H9 (cell line): Measurements from ENCODE around the gene FRY. TPM values are rescaled to one million over a fixed set of nuclear protein-coding genes. Genes with fewer than 3 reads are reported as not detected.

Experiments used
- DNase-seq: peaks from one replicate; pipeline ENCODE4 v3.0.0-alpha.2; 2017
- H2AFZ ChIP-seq: one replicate; pipeline ENCODE4 v1.6.1; 2013; ENCODE audit warnings: mild to moderate bottlenecking, low read length, control low read depth, moderate library complexity
- H2AK5ac ChIP-seq: 2 replicates; pipeline ENCODE4 v1.6.1; 2013; ENCODE audit warnings: low read length, control low read depth, mixed read lengths; ENCODE audit not compliant: insufficient read length
- H2BK120ac ChIP-seq: one replicate; pipeline ENCODE4 v1.6.1; 2013; ENCODE audit warnings: low read depth, mild to moderate bottlenecking, low read length, control low read depth, inconsistent platforms; ENCODE audit not compliant: poor library complexity, severe bottlenecking
- H2BK12ac ChIP-seq: 2 replicates; pipeline ENCODE4 v1.6.1; 2013; ENCODE audit warnings: low read length, control low read depth, mixed read lengths, low read depth; ENCODE audit not compliant: insufficient read length
- H2BK15ac ChIP-seq: 2 replicates; pipeline ENCODE4 v1.6.1; 2013; ENCODE audit warnings: low read depth, low read length, control low read depth
- H2BK20ac ChIP-seq: one replicate; pipeline ENCODE4 v1.6.1; 2013; ENCODE audit warnings: low read depth, mild to moderate bottlenecking, low read length, control low read depth, inconsistent platforms; ENCODE audit not compliant: poor library complexity, severe bottlenecking
- H2BK5ac ChIP-seq: 2 replicates; pipeline ENCODE4 v1.6.1; 2013; ENCODE audit warnings: low read length, control low read depth, mixed read lengths; ENCODE audit not compliant: insufficient read length
- H3K14ac ChIP-seq: 2 replicates; pipeline ENCODE4 v1.6.1; 2013; ENCODE audit warnings: low read length, control low read depth; ENCODE audit not compliant: insufficient read depth
- H3K18ac ChIP-seq: 2 replicates; pipeline ENCODE4 v1.6.1; 2013; ENCODE audit warnings: low read depth, mild to moderate bottlenecking, mixed read lengths, low read length, control low read depth; ENCODE audit not compliant: insufficient read length
- H3K23ac ChIP-seq: 2 replicates; pipeline ENCODE4 v1.6.1; 2013; ENCODE audit warnings: low read length, control low read depth, mixed read lengths, low read depth; ENCODE audit not compliant: insufficient read length
- H3K23me2 ChIP-seq: 2 replicates; pipeline ENCODE4 v1.6.1; 2013; ENCODE audit warnings: low read depth, mild to moderate bottlenecking, mixed read lengths, low read length, control low read depth; ENCODE audit not compliant: insufficient read length, poor library complexity, severe bottlenecking
- H3K27ac ChIP-seq: 2 replicates; pipeline ENCODE4 v1.5.1; 2013; ENCODE audit warnings: low read length, control low read depth, mixed read lengths, low read depth; ENCODE audit not compliant: insufficient read length
- H3K27me3 ChIP-seq: 2 replicates; pipeline ENCODE4 v1.6.1; 2013; ENCODE audit warnings: low read length, control low read depth, inconsistent platforms; ENCODE audit not compliant: insufficient read depth
- H3K4ac ChIP-seq: 2 replicates; pipeline ENCODE4 v1.6.1; 2013; ENCODE audit warnings: low read depth, mild to moderate bottlenecking, control low read depth, inconsistent platforms, low read length, moderate library complexity
- H3K4me1 ChIP-seq: 2 replicates; pipeline ENCODE4 v1.6.1; 2013; ENCODE audit warnings: low read length, control low read depth, inconsistent platforms; ENCODE audit not compliant: insufficient read depth
- H3K4me2 ChIP-seq: 2 replicates; pipeline ENCODE4 v1.6.1; 2013; ENCODE audit warnings: low read length, control low read depth, mixed read lengths; ENCODE audit not compliant: insufficient read length, insufficient read depth
- H3K56ac ChIP-seq: 2 replicates; pipeline ENCODE4 v1.6.1; 2013; ENCODE audit warnings: low read depth, mild to moderate bottlenecking, mixed read lengths, low read length, control low read depth; ENCODE audit not compliant: insufficient read length
- H3K79me1 ChIP-seq: 2 replicates; pipeline ENCODE4 v1.6.1; 2013; ENCODE audit warnings: low read depth, mild to moderate bottlenecking, moderate library complexity, low read length, control low read depth, inconsistent platforms; ENCODE audit not compliant: insufficient read depth, poor library complexity, severe bottlenecking
- H3K79me2 ChIP-seq: 2 replicates; pipeline ENCODE4 v1.6.1; 2013; ENCODE audit warnings: low read length, control low read depth, inconsistent platforms; ENCODE audit not compliant: insufficient read depth
- H3K9ac ChIP-seq: 2 replicates; pipeline ENCODE4 v1.6.1; 2013; ENCODE audit warnings: low read length, control low read depth, mixed read lengths; ENCODE audit not compliant: insufficient read length; ENCODE audit errors: extremely low read depth
- H3K9me3 ChIP-seq: one replicate; pipeline ENCODE4 v1.6.1; 2013; ENCODE audit warnings: low read depth, low read length, inconsistent platforms; ENCODE audit not compliant: control insufficient read depth
- H3T11ph ChIP-seq: one replicate; pipeline ENCODE4 v1.6.1; 2013; ENCODE audit warnings: mild to moderate bottlenecking, low read length, control low read depth, inconsistent platforms
- H4K20me1 ChIP-seq: one replicate; pipeline ENCODE4 v1.6.1; 2013; ENCODE audit not compliant: control insufficient read depth, insufficient read length, insufficient read depth
- H4K5ac ChIP-seq: 2 replicates; pipeline ENCODE4 v1.6.1; 2013; ENCODE audit warnings: low read depth, mild to moderate bottlenecking, mixed read lengths, low read length, control low read depth; ENCODE audit not compliant: insufficient read length
- H4K8ac ChIP-seq: replicated peaks from 2 replicates; pipeline ENCODE4 v1.6.1; 2013; ENCODE audit warnings: low read length, control low read depth, mixed read lengths, low read depth; ENCODE audit not compliant: insufficient read length
- H4K91ac ChIP-seq: 2 replicates; pipeline ENCODE4 v1.6.1; 2013; ENCODE audit warnings: low read depth, mild to moderate bottlenecking, moderate library complexity, mixed read lengths, low read length, control low read depth; ENCODE audit not compliant: insufficient read length
- H3K27ac Mint-ChIP-seq, 3 experiments: 2 replicates in 2 of 3; 3 replicates in 1 of 3; pipeline ENCODE4 v1.8.0; 2020 to 2021; ENCODE audit warnings: mixed read lengths in 3 of 3, mild to moderate bottlenecking in 1 of 3, moderate library complexity in 1 of 3
- H3K27me3 Mint-ChIP-seq: 2 replicates; pipeline ENCODE4 v1.8.0; 2021; ENCODE audit warnings: low read depth, mild to moderate bottlenecking, moderate library complexity, mixed read lengths
- H3K36me3 Mint-ChIP-seq, 3 experiments: 2 replicates in 2 of 3; 3 replicates in 1 of 3; pipeline ENCODE4 v1.8.0; 2020 to 2021; ENCODE audit warnings: low read depth in 3 of 3, mixed read lengths in 3 of 3; ENCODE audit not compliant: insufficient read depth in 1 of 3
- H3K4me1 Mint-ChIP-seq, 2 experiments: 2 replicates each; pipeline ENCODE4 v1.8.0; 2020; ENCODE audit warnings: mixed read lengths in 2 of 2
- H3K4me3 Mint-ChIP-seq, 2 experiments: 2 replicates in 1 of 2; 3 replicates in 1 of 2; pipeline ENCODE4 v1.8.0; 2020 to 2021; ENCODE audit warnings: mild to moderate bottlenecking in 2 of 2, mixed read lengths in 2 of 2, moderate library complexity in 1 of 2
- H3K9me3 Mint-ChIP-seq, 2 experiments: 2 replicates in 1 of 2; 3 replicates in 1 of 2; pipeline ENCODE4 v1.8.0; 2020; ENCODE audit warnings: mild to moderate bottlenecking in 2 of 2, mixed read lengths in 2 of 2, moderate library complexity in 1 of 2
- WGBS: extraction: QIAGEN DNeasy Blood & Tissue Kit; methylation state at CpG from one replicate; pipeline ENCODE4 v1.1.7; 2013; ENCODE audit warnings: missing lambda C conversion rate, low lambda C conversion rate, mixed read lengths; ENCODE audit not compliant: insufficient read length; ENCODE audit errors: extremely low coverage; 5-methylcytosine and 5-hydroxymethylcytosine counted together
- total RNA-seq: library from RNA; stranded (reverse); gene quantifications from 2 replicates; pipeline ENCODE4 v1.2.1, GENCODE V29; 2021
- TF ChIP-seq, protein P1 (sequence below): fragments of 200-600 bp; sonication (generic); conservative IDR thresholded peaks from 3 replicates; pipeline ENCODE4 v1.8.0; 2021; ENCODE audit warnings: antibody characterized with exemption, mild to moderate bottlenecking

Gene FRY
- total RNA-seq, 1 experiment from 2014 or later: 5.2 TPM

DNA sequence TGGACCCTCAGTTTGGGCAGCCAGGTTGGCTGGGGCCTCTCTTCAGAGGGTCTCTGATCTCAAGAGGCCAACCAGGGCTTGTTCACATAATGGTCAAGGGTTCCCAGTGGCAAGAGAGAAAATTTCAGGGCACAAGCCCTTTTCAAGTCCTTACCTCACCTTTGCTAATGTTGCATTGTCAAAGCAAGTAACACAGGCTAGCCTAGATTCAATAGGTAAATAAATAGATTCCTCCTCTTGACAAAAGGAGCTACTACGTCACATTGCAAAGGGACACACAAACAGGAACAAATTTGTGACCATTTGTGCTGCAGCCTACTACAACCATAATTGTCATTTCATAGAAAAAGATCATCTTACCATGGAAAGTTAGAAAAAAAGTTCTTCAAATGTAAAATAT is 33.9 kb upstream of the FRY start:
- peaks cover 0 to 13% of the 10 kb centered on the region in 2 experiments; a peak in 2 of 4 replicates for H3K4me1 Mint-ChIP-seq
- H4K5ac ChIP-seq: no peak overlapping the region
- H2AFZ ChIP-seq: no peak overlapping the region
- no peaks in the 10 kb centered on the region for H3K79me2 ChIP-seq
- no peak for DNase-seq
- no peak overlapping the region for H3K9ac ChIP-seq
- no peaks in the 10 kb centered on the region for H3K23me2 ChIP-seq
- no peak overlapping the region for H2BK12ac ChIP-seq
- H2BK20ac ChIP-seq: no peak overlapping the region
- no peak overlapping the region for H3K23ac ChIP-seq
- no peaks in the 10 kb centered on the region for H3K27me3 ChIP-seq
- no peak overlapping the region for H3T11ph ChIP-seq
- WGBS: no CpG with 5 or more reads among the region's 1 CpG
- H3K27ac ChIP-seq: no peak overlapping the region
- no peaks in the 10 kb centered on the region for H3K4me1 ChIP-seq
- no peaks in the 10 kb centered on the region for H3K9me3 ChIP-seq
- TF ChIP-seq, protein P1, sequence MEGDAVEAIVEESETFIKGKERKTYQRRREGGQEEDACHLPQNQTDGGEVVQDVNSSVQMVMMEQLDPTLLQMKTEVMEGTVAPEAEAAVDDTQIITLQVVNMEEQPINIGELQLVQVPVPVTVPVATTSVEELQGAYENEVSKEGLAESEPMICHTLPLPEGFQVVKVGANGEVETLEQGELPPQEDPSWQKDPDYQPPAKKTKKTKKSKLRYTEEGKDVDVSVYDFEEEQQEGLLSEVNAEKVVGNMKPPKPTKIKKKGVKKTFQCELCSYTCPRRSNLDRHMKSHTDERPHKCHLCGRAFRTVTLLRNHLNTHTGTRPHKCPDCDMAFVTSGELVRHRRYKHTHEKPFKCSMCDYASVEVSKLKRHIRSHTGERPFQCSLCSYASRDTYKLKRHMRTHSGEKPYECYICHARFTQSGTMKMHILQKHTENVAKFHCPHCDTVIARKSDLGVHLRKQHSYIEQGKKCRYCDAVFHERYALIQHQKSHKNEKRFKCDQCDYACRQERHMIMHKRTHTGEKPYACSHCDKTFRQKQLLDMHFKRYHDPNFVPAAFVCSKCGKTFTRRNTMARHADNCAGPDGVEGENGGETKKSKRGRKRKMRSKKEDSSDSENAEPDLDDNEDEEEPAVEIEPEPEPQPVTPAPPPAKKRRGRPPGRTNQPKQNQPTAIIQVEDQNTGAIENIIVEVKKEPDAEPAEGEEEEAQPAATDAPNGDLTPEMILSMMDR: no peak
- no peaks in the 10 kb centered on the region for H4K20me1 ChIP-seq
- H2BK120ac ChIP-seq: no peak overlapping the region
- H3K4me3 Mint-ChIP-seq: no peak overlapping the region
- no peak overlapping the region for H3K18ac ChIP-seq
- H2AK5ac ChIP-seq: no peak overlapping the region
- no peak overlapping the region for H3K56ac ChIP-seq
- H3K27me3 Mint-ChIP-seq: no peaks in the 10 kb centered on the region
- no peak overlapping the region for H3K14ac ChIP-seq
- no peak overlapping the region for H2BK15ac ChIP-seq
- H3K79me1 ChIP-seq: no peaks in the 10 kb centered on the region
- no peak overlapping the region for H3K4me2 ChIP-seq
- H3K27ac Mint-ChIP-seq: no peak overlapping the region
- H4K91ac ChIP-seq: no peak overlapping the region
- H3K4ac ChIP-seq: no peak overlapping the region
- H3K9me3 Mint-ChIP-seq: peaks cover 11 to 14% of the 10 kb centered on the region in 2 experiments; a peak in 4 of 5 replicates
- peaks cover 2 to 18% (median 2%) of the 10 kb centered on the region in 3 experiments; a peak in 3 of 7 replicates for H3K36me3 Mint-ChIP-seq
- no peak overlapping the region for H2BK5ac ChIP-seq
- no peak overlapping the region for H4K8ac ChIP-seq
